ENCODE data around the gene TEX52. TPM values are rescaled to one million over a fixed set of nuclear protein-coding genes. Genes with fewer than 3 reads are reported as not detected.
A peak's percentile ranks its signal among the peaks of the same experiment; 100 is the strongest.

The TEX52 gene
- total RNA-seq (not detected in 2 replicates), polyA plus RNA-seq (0.15 TPM in 1 of 2 replicates, not detected in the other)

DNA sequence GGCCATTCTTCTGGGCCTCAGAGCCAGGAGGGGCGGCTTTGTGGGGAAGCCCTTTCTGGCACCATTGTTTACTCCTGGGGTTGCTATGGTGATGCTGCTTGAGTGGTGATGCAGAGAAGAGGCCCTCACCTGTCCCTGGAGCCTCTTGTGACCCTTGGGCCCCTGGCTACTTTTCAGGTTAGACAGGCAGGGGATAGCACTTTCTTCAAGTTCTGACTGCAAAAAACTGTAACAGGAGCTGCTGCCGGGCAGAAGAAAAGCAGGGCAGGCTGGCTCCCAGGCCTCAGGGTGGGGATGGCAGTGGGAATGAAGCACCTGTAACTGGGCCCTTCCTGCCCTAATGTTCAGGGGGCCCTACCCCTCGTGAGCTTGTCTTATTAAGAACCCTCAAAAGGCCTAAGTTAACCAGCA lies at the start of gene TEX52:
Gene TEX52, minus strand, starts transcription at position 19 of the 411 bp plus-strand sequence. Its CDS starts 13 bp downstream, at position 6.
- Histone ChIP-seq H3K9me3 (ENCODE audit: low read depth) (no peaks in the 10 kb centered on the region), H3K27me3 (no peaks in the 10 kb centered on the region), H3K4me1 (ENCODE audit: low read depth) (no peaks in the 10 kb centered on the region), H3K36me3 (no peaks in the 10 kb centered on the region), H3K4me3 (no peak within 1 kb of the TSS), H3K27ac (no peak within 1 kb of the TSS)
- DNase-seq (ENCODE audit: low read depth in 1 of 2, low spot score in 1 of 2): no peak
- TF ChIP-seq, protein P1, sequence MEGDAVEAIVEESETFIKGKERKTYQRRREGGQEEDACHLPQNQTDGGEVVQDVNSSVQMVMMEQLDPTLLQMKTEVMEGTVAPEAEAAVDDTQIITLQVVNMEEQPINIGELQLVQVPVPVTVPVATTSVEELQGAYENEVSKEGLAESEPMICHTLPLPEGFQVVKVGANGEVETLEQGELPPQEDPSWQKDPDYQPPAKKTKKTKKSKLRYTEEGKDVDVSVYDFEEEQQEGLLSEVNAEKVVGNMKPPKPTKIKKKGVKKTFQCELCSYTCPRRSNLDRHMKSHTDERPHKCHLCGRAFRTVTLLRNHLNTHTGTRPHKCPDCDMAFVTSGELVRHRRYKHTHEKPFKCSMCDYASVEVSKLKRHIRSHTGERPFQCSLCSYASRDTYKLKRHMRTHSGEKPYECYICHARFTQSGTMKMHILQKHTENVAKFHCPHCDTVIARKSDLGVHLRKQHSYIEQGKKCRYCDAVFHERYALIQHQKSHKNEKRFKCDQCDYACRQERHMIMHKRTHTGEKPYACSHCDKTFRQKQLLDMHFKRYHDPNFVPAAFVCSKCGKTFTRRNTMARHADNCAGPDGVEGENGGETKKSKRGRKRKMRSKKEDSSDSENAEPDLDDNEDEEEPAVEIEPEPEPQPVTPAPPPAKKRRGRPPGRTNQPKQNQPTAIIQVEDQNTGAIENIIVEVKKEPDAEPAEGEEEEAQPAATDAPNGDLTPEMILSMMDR (IDR thresholded peaks at IDR 0.05; ENCODE audit: low read depth, low read length): no peak

DNA sequence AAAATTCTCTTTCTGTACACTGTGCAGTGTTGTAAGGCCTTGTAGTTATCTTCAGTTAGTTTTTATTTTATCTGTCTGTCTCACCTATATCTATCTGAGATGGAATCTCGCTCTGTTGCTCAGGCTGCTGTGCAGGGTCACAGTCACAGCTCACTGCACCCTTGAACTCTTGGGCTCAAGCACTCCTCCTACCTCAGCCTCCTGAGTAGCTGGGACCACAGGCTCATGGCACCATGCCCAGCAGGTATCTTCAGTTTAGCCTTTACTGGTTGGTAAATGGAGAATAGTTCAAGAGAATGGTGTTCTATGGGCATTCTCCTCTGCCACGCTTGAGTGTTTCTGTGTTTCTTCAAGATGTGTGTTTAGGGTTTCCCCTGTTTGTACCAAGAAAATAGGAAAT lies 47.4 kb upstream of the TEX52 start:
- Histone ChIP-seq H3K4me1 (ENCODE audit: low read depth) (peaks cover 9% of the 10 kb centered on the region), H3K4me3 (no peak overlapping the region), H3K36me3 (no peaks in the 10 kb centered on the region), H3K27ac (no peak overlapping the region), H3K27me3 (no peaks in the 10 kb centered on the region), H3K9me3 (ENCODE audit: low read depth) (no peaks in the 10 kb centered on the region)
- TF ChIP-seq, protein P1 (IDR thresholded peaks at IDR 0.05; ENCODE audit: low read depth, low read length): no peak
- no peak for DNase-seq (ENCODE audit: low read depth in 1 of 2, low spot score in 1 of 2)

DNA sequence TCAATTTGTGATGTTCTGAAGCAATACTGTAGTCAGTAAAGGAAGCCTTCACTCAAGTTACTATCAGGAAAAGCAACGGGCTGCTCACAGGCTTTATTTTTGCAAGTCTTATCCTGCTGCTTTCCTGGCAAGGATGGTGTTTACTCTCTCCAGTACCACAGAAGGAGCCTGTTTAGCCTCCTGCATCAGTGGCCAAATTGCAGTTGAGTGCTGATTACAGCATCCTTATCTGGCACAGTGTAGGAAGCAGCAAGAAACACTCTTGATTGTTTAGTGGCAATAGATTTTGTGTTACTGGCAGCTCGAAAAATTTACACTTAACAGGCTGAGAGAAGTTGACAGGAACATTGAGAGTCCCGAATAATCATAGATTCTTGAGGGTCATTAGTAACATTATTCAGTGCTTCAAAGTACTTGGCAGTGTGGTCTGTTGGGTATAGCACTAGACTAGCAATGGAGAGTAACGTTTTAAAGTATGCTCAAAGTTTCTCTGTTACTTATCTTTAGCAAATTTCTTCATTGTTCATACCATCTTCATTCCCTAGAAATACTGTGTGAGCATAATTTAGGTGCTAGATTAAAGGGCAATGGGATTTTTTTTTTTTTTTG lies 45.5 kb upstream of the TEX52 start:
- DNase-seq (ENCODE audit: low read depth in 1 of 2, low spot score in 1 of 2): peak; percentile 58 to 84
- TF ChIP-seq, protein P1 (IDR thresholded peaks at IDR 0.05; ENCODE audit: low read depth, low read length): no peak
- Histone ChIP-seq H3K27ac (peak overlapping the region; percentile 35), H3K27me3 (no peaks in the 10 kb centered on the region), H3K4me1 (ENCODE audit: low read depth) (peaks cover 9% of the 10 kb centered on the region), H3K9me3 (ENCODE audit: low read depth) (no peaks in the 10 kb centered on the region), H3K4me3 (no peak overlapping the region), H3K36me3 (no peaks in the 10 kb centered on the region)

DNA sequence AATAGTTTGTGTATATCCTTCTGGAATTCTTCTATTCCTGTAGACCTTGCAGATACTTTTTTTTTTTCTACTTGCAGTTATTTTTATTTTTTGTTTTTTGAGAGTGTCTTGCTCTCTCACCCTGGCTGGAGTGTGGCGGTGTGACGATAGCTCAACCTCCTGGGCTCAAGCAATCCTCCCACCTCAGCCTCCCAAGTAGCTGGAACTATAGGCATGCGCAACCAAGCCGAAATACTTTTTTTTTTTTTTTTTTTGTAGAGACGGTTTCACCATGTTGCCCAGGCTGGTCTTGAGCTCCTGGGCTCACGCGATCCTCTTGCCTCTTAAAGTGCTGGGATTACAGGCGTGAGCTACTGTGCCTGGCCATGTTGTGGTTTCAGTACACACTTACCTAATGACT lies 43.8 kb upstream of the TEX52 start:
- Histone ChIP-seq H3K4me3 (no peak overlapping the region), H3K27ac (no peak overlapping the region), H3K4me1 (ENCODE audit: low read depth) (peaks cover 9% of the 10 kb centered on the region), H3K9me3 (ENCODE audit: low read depth) (no peaks in the 10 kb centered on the region), H3K27me3 (no peaks in the 10 kb centered on the region), H3K36me3 (no peaks in the 10 kb centered on the region)
- DNase-seq (ENCODE audit: low read depth in 1 of 2, low spot score in 1 of 2): no peak
- TF ChIP-seq, protein P1 (IDR thresholded peaks at IDR 0.05; ENCODE audit: low read depth, low read length): no peak

DNA sequence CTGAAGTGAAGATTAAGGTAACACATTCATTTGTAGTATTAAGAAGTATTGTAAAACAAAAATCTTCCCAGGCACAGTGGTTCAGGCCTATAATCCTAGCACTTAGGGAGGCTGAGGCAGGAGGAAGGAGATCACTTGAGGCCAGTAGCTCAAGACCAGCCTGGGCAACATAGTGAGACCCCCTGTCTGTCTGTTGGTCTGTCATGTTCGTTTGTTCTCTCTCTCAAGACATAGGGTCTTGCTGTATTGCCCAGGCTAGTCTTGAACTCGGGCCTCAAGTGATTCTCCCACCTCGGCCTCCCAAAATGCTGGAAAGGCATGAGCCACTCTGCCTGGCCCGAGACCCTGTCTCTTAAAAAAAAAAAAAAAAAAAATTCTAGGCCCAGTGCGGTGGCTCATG lies 40.6 kb upstream of the TEX52 start:
- no peak overlapping the region for H3K4me3 ChIP-seq
- H3K27ac ChIP-seq: no peak overlapping the region
- no peaks in the 10 kb centered on the region for H3K36me3 ChIP-seq
- TF ChIP-seq, protein P1 (IDR thresholded peaks at IDR 0.05; ENCODE audit: low read depth, low read length): no peak
- no peaks in the 10 kb centered on the region for H3K27me3 ChIP-seq
- no peak for DNase-seq (ENCODE audit: low read depth in 1 of 2, low spot score in 1 of 2)
- H3K9me3 ChIP-seq (ENCODE audit: low read depth): no peaks in the 10 kb centered on the region
- H3K4me1 ChIP-seq (ENCODE audit: low read depth): peaks cover 6% of the 10 kb centered on the region
